Left renal pelvis (tissue), 4 donors: ENCODE measurements around the gene TBL3. TPM values are rescaled to one million over a fixed set of nuclear protein-coding genes. Genes with fewer than 3 reads are reported as not detected.
"Not testable (repeated sequence)": the region's sequence is repeated elsewhere in the genome, so short reads cannot be mapped to it uniquely, and the experiment has no call there.

Experiments
- DNase-seq, 4 donors: peaks; one replicate each; pipeline ENCODE4 v3.0.0-alpha.2; 2013; ENCODE audit warnings: low read depth in 4 of 4, low spot score in 3 of 4
- polyA plus RNA-seq, 4 donors: library from polyadenylated mRNA; unstranded; fragments of 120-200 nt; gene quantifications; one replicate each; pipeline ENCODE4 v1.2.1, GENCODE V29; 2013; ENCODE audit not compliant: insufficient read length in 4 of 4

The TBL3 gene
- 10 to 100 TPM; 25.1 to 46.9 (median 29.1) TPM for polyA plus RNA-seq

GRCh38 chr16:1971796-1972489 lies at the start of gene TBL3:
Gene TBL3 (plus strand): TSS chr16:1972053. CDS start chr16:1972165, 112 bp downstream.
- peak; percentile 81 to 89 (median 84) for DNase-seq

- DNase-seq = no peak
Observed at GRCh38 chr16:1922357-1922756, 49.5 kb upstream of the TBL3 start.

- no peak for DNase-seq
Observed at GRCh38 chr16:1923299-1924034, 48.4 kb upstream of the TBL3 start.

- no peak for DNase-seq
Observed at GRCh38 chr16:1924095-1924494, 47.8 kb upstream of the TBL3 start.

- no peak for DNase-seq
Observed at GRCh38 chr16:1926271-1926670, 45.6 kb upstream of the TBL3 start.

- no peak for DNase-seq
Observed at GRCh38 chr16:1929105-1929504, 42.7 kb upstream of the TBL3 start.

GRCh38 chr16:1929578-1930337 lies 42.1 kb upstream of the TBL3 start:
- DNase-seq = peak; percentile 61 to 70 (median 67)

GRCh38 chr16:1930338-1930720 lies 41.5 kb upstream of the TBL3 start:
- no peak for DNase-seq

GRCh38 chr16:1932050-1933028 lies 39.5 kb upstream of the TBL3 start:
- no peak for DNase-seq

GRCh38 chr16:1933097-1933661 lies 38.7 kb upstream of the TBL3 start:
- DNase-seq = no peak

- no peak for DNase-seq
Observed at GRCh38 chr16:1936945-1937479, 34.8 kb upstream of the TBL3 start.

GRCh38 chr16:1938316-1938715 lies 33.5 kb upstream of the TBL3 start:
- no peak for DNase-seq

GRCh38 chr16:1938910-1939309 lies 32.9 kb upstream of the TBL3 start:
- DNase-seq = no peak

- DNase-seq = not testable (repeated sequence)
Observed at GRCh38 chr16:1939833-1940232, 32.0 kb upstream of the TBL3 start.

- DNase-seq = no peak
Observed at GRCh38 chr16:1940273-1941161, 31.3 kb upstream of the TBL3 start.

- DNase-seq = no peak
Observed at GRCh38 chr16:1941162-1942046, 30.4 kb upstream of the TBL3 start.

GRCh38 chr16:1942047-1942809 lies 29.6 kb upstream of the TBL3 start:
- DNase-seq = no peak
